Body of pancreas (tissue), 4 donors: Measurements from ENCODE around the gene FCRL6. TPM values are rescaled to one million over a fixed set of nuclear protein-coding genes. Genes with fewer than 3 reads are reported as not detected.

ENCODE experiments used
- ATAC-seq: fragments of 150-250 bp; one replicate; pipeline ENCODE4 v1.9.1; 2016
- DNase-seq, 4 donors: peaks; one replicate each; pipeline ENCODE4 v3.0.0-alpha.2; 2019
- H3K27ac ChIP-seq, 4 donors: fragments of 200-600 bp; sonication (generic); 1 replicate in 3 of 4; 2 replicates in 1 of 4; pipeline versions ENCODE4 v1.5.1 to v1.6.1; 2016 to 2019; ENCODE audit warnings: mild to moderate bottlenecking in 1 of 4, mixed read lengths in 1 of 4, moderate library complexity in 1 of 4
- H3K27me3 ChIP-seq, 2 donors: fragments of 200-600 bp; sonication (generic); one replicate each; pipeline ENCODE4 v1.6.0; 2016; ENCODE audit warnings: mild to moderate bottlenecking in 1 of 2
- H3K36me3 ChIP-seq, 2 donors: fragments of 200-600 bp; sonication (generic); replicated peaks in 1 of 2; 2 replicates each; pipeline ENCODE4 v1.5.1; 2016; ENCODE audit warnings: low read depth in 2 of 2; ENCODE audit not compliant: insufficient read depth in 1 of 2
- H3K4me1 ChIP-seq: fragments of 200-600 bp; sonication (generic); one replicate; pipeline ENCODE4 v1.6.0; 2016
- H3K4me3 ChIP-seq, 2 donors: fragments of 200-600 bp; sonication (generic); 1 replicate in 1 of 2; 2 replicates in 1 of 2; pipeline ENCODE4 v1.5.1; 2016 to 2019
- H3K9me3 ChIP-seq, 3 donors: fragments of 200-600 bp; sonication (generic); 1 replicate in 2 of 3; 2 replicates in 1 of 3; pipeline ENCODE4 v1.5.1; 2016
- POLR2A ChIP-seq, 3 donors: fragments of 450-650 bp; IDR thresholded peaks; one replicate each; pipeline ENCODE4 v1.6.1; 2016; ENCODE audit warnings: antibody characterized with exemption in 3 of 3, mild to moderate bottlenecking in 2 of 3
- WGBS, 2 donors: methylation state at CpG; one replicate each; pipeline ENCODE4 v1.1.5; 2017; 5-methylcytosine and 5-hydroxymethylcytosine counted together
- intact Hi-C: fragments of 100-400 bp; cut with DNase I; formaldehyde crosslinking; loops from one replicate; pipeline ENCODE4 v1.15.1; 2023
- total RNA-seq, 2 donors: library from RNA; depleted of rRNA; stranded (reverse); fragments of >200 nt; gene quantifications; one replicate each; pipeline ENCODE4 v1.1.0, GENCODE V29; 2016
- TF ChIP-seq, protein P1 (sequence below), 7 experiments: fragments of 450-650 bp in 4 of 7; fragments of 200-600 bp in 3 of 7; sonication (generic) in 3 of 7; IDR thresholded peaks; one replicate each; pipeline ENCODE4 v1.5.1; 2016 to 2019; ENCODE audit warnings: antibody characterized with exemption in 7 of 7

Gene FCRL6
- total RNA-seq, 2 donors from 2014 or later, result 6.3 TPM; not detected in 1

DNA sequence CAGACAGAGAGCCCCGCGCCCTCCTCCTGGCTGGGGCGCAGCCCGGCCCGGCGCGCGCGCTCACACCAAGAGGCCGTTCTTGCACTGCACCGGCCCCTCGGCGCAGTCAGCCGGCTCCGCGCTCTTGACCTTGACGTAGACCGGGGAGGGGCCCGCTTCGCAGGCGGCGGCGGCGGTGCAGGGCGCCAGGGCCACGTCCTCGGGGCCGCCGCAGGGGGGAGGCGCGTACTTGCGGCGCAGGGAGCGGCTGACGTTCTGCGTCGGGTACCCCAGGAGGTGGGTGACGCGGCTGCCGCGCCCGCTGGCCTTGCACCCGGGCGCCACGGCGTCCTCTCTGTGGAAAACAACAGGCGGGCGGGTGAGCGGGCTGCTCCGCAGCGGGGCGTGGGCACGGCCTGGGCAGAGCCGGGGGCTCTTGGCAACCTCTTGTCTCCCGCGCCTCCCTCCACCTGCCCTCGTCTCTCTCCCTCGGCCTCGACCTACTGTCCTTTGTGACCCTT lies 52.6 kb downstream of the FCRL6 start:
- no peaks in the 10 kb centered on the region for H3K27me3 ChIP-seq
- ATAC-seq (peak; percentile 94), DNase-seq (peak; percentile 86 to 91 (median 90))
- peak overlapping the region; percentile 92 to 94 (median 92) for H3K27ac ChIP-seq
- H3K4me1 ChIP-seq, result peaks cover 18% of the 10 kb centered on the region
- no peaks in the 10 kb centered on the region for H3K9me3 ChIP-seq
- TF ChIP-seq, protein P1, sequence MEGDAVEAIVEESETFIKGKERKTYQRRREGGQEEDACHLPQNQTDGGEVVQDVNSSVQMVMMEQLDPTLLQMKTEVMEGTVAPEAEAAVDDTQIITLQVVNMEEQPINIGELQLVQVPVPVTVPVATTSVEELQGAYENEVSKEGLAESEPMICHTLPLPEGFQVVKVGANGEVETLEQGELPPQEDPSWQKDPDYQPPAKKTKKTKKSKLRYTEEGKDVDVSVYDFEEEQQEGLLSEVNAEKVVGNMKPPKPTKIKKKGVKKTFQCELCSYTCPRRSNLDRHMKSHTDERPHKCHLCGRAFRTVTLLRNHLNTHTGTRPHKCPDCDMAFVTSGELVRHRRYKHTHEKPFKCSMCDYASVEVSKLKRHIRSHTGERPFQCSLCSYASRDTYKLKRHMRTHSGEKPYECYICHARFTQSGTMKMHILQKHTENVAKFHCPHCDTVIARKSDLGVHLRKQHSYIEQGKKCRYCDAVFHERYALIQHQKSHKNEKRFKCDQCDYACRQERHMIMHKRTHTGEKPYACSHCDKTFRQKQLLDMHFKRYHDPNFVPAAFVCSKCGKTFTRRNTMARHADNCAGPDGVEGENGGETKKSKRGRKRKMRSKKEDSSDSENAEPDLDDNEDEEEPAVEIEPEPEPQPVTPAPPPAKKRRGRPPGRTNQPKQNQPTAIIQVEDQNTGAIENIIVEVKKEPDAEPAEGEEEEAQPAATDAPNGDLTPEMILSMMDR (IDR thresholded peaks at IDR 0.05), result peak in 4 of 7 experiments; percentile 19 to 36 (median 30)
- peak; percentile 86 to 92 (median 88) for TF ChIP-seq POLR2A (IDR thresholded peaks at IDR 0.05)
- H3K4me3 ChIP-seq, result peak overlapping the region; percentile 55 to 57
- WGBS, 2 donors, result 0 to 1% methylated on average over 8 to 59 of the region's 59 CpGs
- H3K36me3 ChIP-seq, result no peaks in the 10 kb centered on the region
- intact Hi-C loops, result no loop called here

DNA sequence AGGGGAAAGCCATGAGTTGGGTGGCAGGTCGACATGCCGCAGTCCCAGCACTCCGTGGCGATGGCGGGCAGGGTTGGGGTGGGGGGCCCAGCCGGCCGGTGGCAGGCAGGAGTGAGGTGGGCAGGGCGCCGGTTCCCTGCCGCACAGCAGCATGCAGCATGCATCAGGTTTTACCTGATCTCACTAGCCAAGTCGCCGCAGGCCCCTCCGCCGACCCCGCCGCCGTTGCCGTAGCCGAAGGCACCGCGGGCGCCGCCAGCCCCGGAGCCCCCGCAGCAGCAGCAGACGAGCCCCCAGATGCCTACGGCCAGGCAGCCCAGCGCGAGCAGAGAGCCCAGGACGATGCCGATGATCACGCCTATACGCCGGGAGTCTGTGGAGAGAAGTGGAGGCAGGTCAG lies 53.5 kb downstream of the FCRL6 start:
- DNase-seq (no peak), ATAC-seq (no peak)
- Histone ChIP-seq H3K27ac (no peak overlapping the region), H3K4me3 (no peak overlapping the region), H3K27me3 (no peaks in the 10 kb centered on the region), H3K4me1 (peaks cover 18% of the 10 kb centered on the region), H3K36me3 (no peaks in the 10 kb centered on the region), H3K9me3 (no peaks in the 10 kb centered on the region)
- intact Hi-C loops, result no loop called here
- 81 to 95% methylated on average over 20 to 34 of the region's 34 CpGs for WGBS, 2 donors
- no peak for TF ChIP-seq POLR2A (IDR thresholded peaks at IDR 0.05)
- TF ChIP-seq, protein P1 (IDR thresholded peaks at IDR 0.05), result no peak

DNA sequence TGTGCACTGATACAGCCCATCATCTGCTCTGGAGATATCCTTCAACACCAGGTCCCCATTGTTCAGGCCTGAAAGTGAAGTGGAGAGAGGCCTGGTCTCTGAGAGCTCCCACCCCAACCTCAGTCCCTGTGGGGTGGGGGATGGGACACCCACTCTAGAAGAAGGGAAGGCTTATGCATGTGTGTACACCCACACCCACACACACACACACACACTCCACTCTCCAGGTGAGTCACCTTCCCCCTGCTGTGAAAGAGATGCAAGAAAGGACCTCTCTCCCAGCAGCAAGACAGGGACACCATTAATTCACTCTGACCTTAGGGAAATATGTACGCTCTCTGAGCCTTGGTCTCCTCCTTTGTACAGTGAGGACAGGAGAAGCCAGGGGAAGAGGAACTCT lies 54.4 kb downstream of the FCRL6 start:
- H3K27me3 ChIP-seq, result no peaks in the 10 kb centered on the region
- peaks cover 18% of the 10 kb centered on the region for H3K4me1 ChIP-seq
- H3K36me3 ChIP-seq, result no peaks in the 10 kb centered on the region
- no peak overlapping the region for H3K27ac ChIP-seq
- TF ChIP-seq, protein P1 (IDR thresholded peaks at IDR 0.05), result no peak
- TF ChIP-seq POLR2A (IDR thresholded peaks at IDR 0.05), result no peak
- intact Hi-C loops, result no loop called here
- WGBS, 2 donors, result 92 to 95% methylated on average over 1 of the region's 1 CpG
- no peak overlapping the region for H3K4me3 ChIP-seq
- DNase-seq (no peak), ATAC-seq (no peak)
- H3K9me3 ChIP-seq, result no peaks in the 10 kb centered on the region

DNA sequence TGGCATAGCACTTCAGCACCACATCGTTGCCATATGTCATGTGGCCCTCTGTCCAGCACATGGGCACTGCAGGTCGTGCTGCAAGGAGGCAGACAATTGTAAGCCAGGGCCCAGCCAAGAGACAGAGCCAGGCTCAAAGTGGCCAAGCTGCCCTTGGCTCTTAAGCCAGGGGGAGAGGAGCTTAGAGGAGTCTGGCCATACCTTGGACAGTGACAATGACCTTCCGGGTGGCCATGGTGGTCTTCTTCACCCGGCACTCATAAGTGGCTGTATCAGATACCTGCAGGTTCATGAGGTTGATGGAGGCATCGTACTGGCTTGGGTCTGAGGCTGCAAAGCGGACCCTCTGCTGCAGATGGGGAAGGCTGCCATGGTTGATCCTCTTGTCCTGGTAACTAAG lies 55.7 kb downstream of the FCRL6 start:
- H3K9me3 ChIP-seq, result no peaks in the 10 kb centered on the region
- no peak for ATAC-seq
- TF ChIP-seq, protein P1 (IDR thresholded peaks at IDR 0.05), result no peak
- TF ChIP-seq POLR2A (IDR thresholded peaks at IDR 0.05), result no peak
- peaks cover 17% of the 10 kb centered on the region for H3K4me1 ChIP-seq
- intact Hi-C loops, result no loop called here
- H3K27ac ChIP-seq, result no peak overlapping the region
- no peak for DNase-seq
- no peaks in the 10 kb centered on the region for H3K27me3 ChIP-seq
- WGBS, 2 donors, result 80 to 89% methylated on average over 1 to 6 of the region's 6 CpGs
- H3K4me3 ChIP-seq, result no peak overlapping the region
- H3K36me3 ChIP-seq, result no peaks in the 10 kb centered on the region

DNA sequence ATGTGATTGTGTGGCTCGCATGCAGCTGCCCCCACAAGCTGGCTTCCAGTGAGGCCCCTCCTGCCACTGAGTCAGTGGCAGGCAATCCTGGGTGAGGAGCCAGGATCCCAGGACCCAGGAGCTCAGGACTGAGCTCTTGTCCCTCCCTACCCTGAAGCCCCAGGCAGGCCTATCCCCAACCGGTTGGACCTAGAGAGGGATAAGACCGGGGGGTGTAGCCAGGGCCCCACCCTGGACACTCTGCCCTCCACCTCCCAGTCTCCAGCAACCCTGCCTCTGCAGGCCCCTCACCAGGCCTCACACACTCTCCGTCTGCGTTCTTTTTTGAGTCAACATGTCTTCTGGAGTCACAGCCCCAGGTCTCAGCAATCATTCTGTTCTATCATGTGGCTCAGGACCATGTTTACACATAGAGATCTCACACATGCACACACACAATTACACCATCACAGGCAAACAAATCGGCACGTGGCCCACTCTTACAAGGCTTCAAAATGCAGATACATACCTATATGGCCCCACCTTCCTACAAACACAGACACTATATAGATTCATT lies 57.7 kb downstream of the FCRL6 start:
- intact Hi-C loops, result no loop called here
- TF ChIP-seq, protein P1 (IDR thresholded peaks at IDR 0.05), result no peak
- no peak for TF ChIP-seq POLR2A (IDR thresholded peaks at IDR 0.05)
- no peaks in the 10 kb centered on the region for H3K27me3 ChIP-seq
- no peaks in the 10 kb centered on the region for H3K9me3 ChIP-seq
- H3K36me3 ChIP-seq, result no peaks in the 10 kb centered on the region
- 44 to 66% methylated on average over 4 to 7 of the region's 7 CpGs for WGBS, 2 donors
- no peak overlapping the region for H3K4me3 ChIP-seq
- ATAC-seq (no peak), DNase-seq (no peak)
- H3K27ac ChIP-seq, result no peak overlapping the region
- H3K4me1 ChIP-seq, result peaks cover 6% of the 10 kb centered on the region
